ENCODE measurements around the gene TRPC4.

TRPC4 gene

GRCh38 chr13:37652596-37652995 lies 217.0 kb downstream of the TRPC4 start:
- DNase-seq, result no peak

- DNase-seq, result no peak
These were observed 217.7 kb downstream of the TRPC4 start for GRCh38 chr13:37651891-37652290.

- no peak for DNase-seq
These were observed 221.0 kb downstream of the TRPC4 start for GRCh38 chr13:37648609-37649008.

GRCh38 chr13:37647031-37647650 lies 222.4 kb downstream of the TRPC4 start:
- no peak for DNase-seq

GRCh38 chr13:37646531-37646930 lies 223.0 kb downstream of the TRPC4 start:
- no peak for DNase-seq

GRCh38 chr13:37645181-37645740 lies 224.3 kb downstream of the TRPC4 start:
- no peak for DNase-seq

- no peak for DNase-seq
These were observed 228.2 kb downstream of the TRPC4 start for GRCh38 chr13:37641391-37641790.

GRCh38 chr13:37640499-37640898 lies 229.1 kb downstream of the TRPC4 start:
- no peak for DNase-seq

- DNase-seq, result no peak
These were observed 232.9 kb downstream of the TRPC4 start for GRCh38 chr13:37636701-37637100.

GRCh38 chr13:37632294-37632693 lies 237.3 kb downstream of the TRPC4 start:
- no peak for DNase-seq

GRCh38 chr13:37627428-37627827 lies 242.1 kb downstream of the TRPC4 start:
- DNase-seq, result no peak

GRCh38 chr13:37621811-37622361 lies 247.7 kb downstream of the TRPC4 start:
- no peak for DNase-seq

GRCh38 chr13:37618554-37618953 lies 251.0 kb downstream of the TRPC4 start:
- DNase-seq, result no peak

GRCh38 chr13:37617173-37617572 lies 252.4 kb downstream of the TRPC4 start:
- no peak for DNase-seq

- DNase-seq, result no peak
These were observed 253.4 kb downstream of the TRPC4 start for GRCh38 chr13:37616131-37616530.

- DNase-seq, result no peak
These were observed 254.3 kb downstream of the TRPC4 start for GRCh38 chr13:37615276-37615675.

- DNase-seq, result no peak
These were observed 255.9 kb downstream of the TRPC4 start for GRCh38 chr13:37613638-37614037.

GRCh38 chr13:37613236-37613635 lies 256.3 kb downstream of the TRPC4 start:
- DNase-seq, result no peak

GRCh38 chr13:37608750-37609339 lies 260.7 kb downstream of the TRPC4 start:
- no peak for DNase-seq

GRCh38 chr13:37602733-37603381 lies 266.7 kb downstream of the TRPC4 start:
- DNase-seq, result no peak

GRCh38 chr13:37601648-37602440 lies 267.7 kb downstream of the TRPC4 start:
- no peak for DNase-seq

- DNase-seq, result no peak
These were observed 270.1 kb downstream of the TRPC4 start for GRCh38 chr13:37599519-37599918.

GRCh38 chr13:37598597-37598996 lies 271.0 kb downstream of the TRPC4 start, which contains the start of gene POSTN:
POSTN (minus strand) TSS chr13:37598768; CDS start chr13:37598726, 42 bp downstream.
- no peak for DNase-seq

Measured in inflammatory macrophage (primary cell).